ENCODE data around the gene AKAP14. TPM values are rescaled to one million over a fixed set of nuclear protein-coding genes. Genes with fewer than 3 reads are reported as not detected.

The AKAP14 gene
- total and polyA plus RNA-seq, 11 donors, result not detected

GRCh38 chrX:119878740-119879139 lies 17.0 kb upstream of the AKAP14 start:
- WGBS, 4 donors, result 71 to 78% (median 73%) methylated on average over 2 of the region's 2 CpGs
- TF ChIP-seq CTCF (IDR thresholded peaks at IDR 0.05), result no peak
- TF ChIP-seq POLR2A (IDR thresholded peaks at IDR 0.05), result no peak

GRCh38 chrX:119880076-119880475 lies 15.6 kb upstream of the AKAP14 start:
- DNase-seq, result no peak
- H3K9me3 ChIP-seq, result no peaks in the 10 kb centered on the region
- intact Hi-C loops (cut with DNase I), result no loop called here
- H3K4me1 ChIP-seq, result no peaks in the 10 kb centered on the region
- 74 to 88% (median 82%) methylated on average over 5 of the region's 5 CpGs for WGBS, 4 donors
- no peak for ATAC-seq
- peaks cover 0 to 48% (median 24%) of the 10 kb centered on the region in 9 donors for H3K36me3 ChIP-seq
- no peak overlapping the region for H3K4me3 ChIP-seq
- TF ChIP-seq POLR2A (IDR thresholded peaks at IDR 0.05), result no peak
- TF ChIP-seq CTCF (IDR thresholded peaks at IDR 0.05), result no peak
- H3K27ac ChIP-seq, result no peak overlapping the region
- no peaks in the 10 kb centered on the region for H3K27me3 ChIP-seq

More at GRCh38 chrX:119878740-119879139, 17.0 kb upstream of the AKAP14 start:
- no peaks in the 10 kb centered on the region for H3K9me3 ChIP-seq
- peaks cover 0 to 55% (median 31%) of the 10 kb centered on the region in 9 donors for H3K36me3 ChIP-seq
- H3K4me3 ChIP-seq, result no peak overlapping the region
- DNase-seq (no peak), ATAC-seq (no peak)
- peaks cover 0 to 5% (median 0%) of the 10 kb centered on the region in 12 donors for H3K4me1 ChIP-seq
- intact Hi-C loops (cut with DNase I), result loop anchor here in 2 of 10 donors (10.0 kb wide), 1 partner anchor 66 kb away; the partner anchor contains the start of gene NKAP (in 2 of the 2)
- H3K27ac ChIP-seq, result no peak overlapping the region
- no peaks in the 10 kb centered on the region for H3K27me3 ChIP-seq

- intact Hi-C loops (cut with DNase I), result no loop called here
- TF ChIP-seq CTCF (IDR thresholded peaks at IDR 0.05) (peak; percentile 28 to 62 (median 42)), POLR2A (IDR thresholded peaks at IDR 0.05) (no peak)
- H3K9me3 ChIP-seq, result no peaks in the 10 kb centered on the region
- peak in 1 of 5 donors; percentile 7 for DNase-seq
- H3K4me1 ChIP-seq, result no peaks in the 10 kb centered on the region
- ATAC-seq, result peak in 3 of 4 donors; percentile 73 to 86 (median 79)
- no peak overlapping the region for H3K27ac ChIP-seq
- H3K4me3 ChIP-seq, result no peak overlapping the region
- H3K36me3 ChIP-seq, result peaks cover 0 to 41% (median 18%) of the 10 kb centered on the region in 9 donors
- H3K27me3 ChIP-seq, result no peaks in the 10 kb centered on the region
- WGBS, 4 donors, result 60 to 69% (median 61%) methylated on average over 11 of the region's 11 CpGs
Observed at GRCh38 chrX:119880552-119881437, 14.9 kb upstream of the AKAP14 start.
